SH-SY5Y (cell line): ENCODE measurements around the gene BTBD9.

Experiments
- GATA2 ChIP-seq: IDR thresholded peaks from 2 replicates; pipeline ENCODE4 v1.6.1; 2011; ENCODE audit warnings: mild to moderate bottlenecking, low read depth, low read length
- GATA3 ChIP-seq: IDR thresholded peaks from 2 replicates; pipeline ENCODE4 v1.6.1; 2011; ENCODE audit warnings: low read depth, mild to moderate bottlenecking, low read length, moderate library complexity

Gene BTBD9

GRCh38 chr6:38389875-38390274, 249.9 kb downstream of the BTBD9 start:
- no peak for TF ChIP-seq GATA3

DNA sequence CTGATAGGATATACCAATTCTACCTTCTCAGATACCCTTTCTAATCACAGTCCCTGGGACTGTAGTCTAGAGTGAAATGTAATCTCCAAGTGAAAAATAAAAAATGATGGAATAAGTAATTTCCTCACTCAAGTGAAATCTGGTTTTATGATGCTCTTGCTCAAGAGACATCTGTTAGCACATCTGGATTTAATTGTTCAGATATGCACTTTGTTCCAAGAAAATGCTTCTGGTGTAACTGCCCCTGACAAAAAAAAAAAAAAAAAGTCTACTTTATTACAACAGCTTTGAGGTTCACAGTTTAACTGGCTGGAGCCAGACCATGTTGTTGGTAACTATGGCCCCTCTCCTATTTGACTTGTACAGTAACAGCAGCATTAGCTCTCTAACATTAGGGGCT, 251.8 kb downstream of the BTBD9 start:
- TF ChIP-seq GATA3, result no peak
- no peak for TF ChIP-seq GATA2

- TF ChIP-seq GATA3 (no peak), GATA2 (no peak)
Observed at GRCh38 chr6:38387461-38387860, 252.3 kb downstream of the BTBD9 start.

DNA sequence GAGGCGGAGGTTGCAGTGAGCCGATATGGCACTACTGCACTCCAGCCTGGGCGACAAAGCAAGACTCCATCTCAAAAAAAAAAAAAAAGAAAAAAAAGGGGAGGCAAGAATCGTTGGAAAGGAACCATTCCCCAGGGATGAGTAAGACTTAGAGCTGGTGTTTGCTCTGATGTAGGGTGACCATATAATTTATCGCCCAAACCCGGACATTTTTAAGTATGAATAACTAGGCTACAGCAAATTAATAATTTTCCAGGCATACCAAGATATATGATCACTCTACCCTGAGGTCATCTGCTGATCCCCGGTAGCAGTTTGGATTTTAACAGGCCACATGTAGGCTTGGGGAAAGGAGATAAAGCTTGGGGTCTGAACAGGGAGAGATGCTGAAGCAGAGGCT, 260.9 kb downstream of the BTBD9 start:
- no peak for TF ChIP-seq GATA2
- TF ChIP-seq GATA3, result no peak

GRCh38 chr6:38375937-38376336, 263.8 kb downstream of the BTBD9 start:
- TF ChIP-seq GATA2, result no peak

DNA sequence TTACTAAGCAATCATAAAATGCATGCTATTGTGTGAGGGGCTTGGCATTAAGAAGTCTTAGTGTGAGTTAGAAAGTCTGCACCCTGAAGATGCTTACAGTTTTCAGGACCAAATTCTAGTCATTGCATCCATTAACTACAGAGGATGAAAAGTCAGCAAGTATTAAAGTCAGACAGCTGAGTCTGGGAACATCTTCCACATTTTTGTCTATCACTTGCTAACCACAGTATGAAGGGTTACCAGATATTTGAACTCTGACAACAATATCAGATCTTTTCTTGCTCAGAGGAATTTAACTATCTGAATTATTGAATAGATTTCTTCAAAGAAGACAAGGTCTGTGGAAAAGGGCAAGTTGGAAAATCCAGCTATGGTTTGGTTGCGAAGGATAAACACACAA, 264.4 kb downstream of the BTBD9 start:
- TF ChIP-seq GATA2 (no peak), GATA3 (no peak)

DNA sequence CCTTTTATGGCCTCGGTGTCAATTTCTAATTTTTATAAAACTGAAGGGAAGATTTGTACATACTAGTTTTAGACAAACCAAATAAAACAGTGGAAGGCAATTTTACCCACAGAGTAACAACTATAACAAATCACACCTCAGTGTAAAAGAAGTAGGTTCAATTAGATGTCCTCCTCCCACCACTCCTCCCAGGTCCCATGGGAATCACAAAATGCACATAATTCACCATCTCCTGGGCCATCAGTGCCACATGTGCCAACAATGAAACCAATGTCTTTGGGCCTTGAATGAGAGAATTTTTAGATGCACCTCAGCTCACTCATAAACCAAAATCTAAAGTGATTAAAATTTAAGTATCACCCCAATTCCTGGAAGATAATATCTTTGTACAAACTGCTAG, 267.8 kb downstream of the BTBD9 start:
- no peak for TF ChIP-seq GATA2
- TF ChIP-seq GATA3, result no peak

DNA sequence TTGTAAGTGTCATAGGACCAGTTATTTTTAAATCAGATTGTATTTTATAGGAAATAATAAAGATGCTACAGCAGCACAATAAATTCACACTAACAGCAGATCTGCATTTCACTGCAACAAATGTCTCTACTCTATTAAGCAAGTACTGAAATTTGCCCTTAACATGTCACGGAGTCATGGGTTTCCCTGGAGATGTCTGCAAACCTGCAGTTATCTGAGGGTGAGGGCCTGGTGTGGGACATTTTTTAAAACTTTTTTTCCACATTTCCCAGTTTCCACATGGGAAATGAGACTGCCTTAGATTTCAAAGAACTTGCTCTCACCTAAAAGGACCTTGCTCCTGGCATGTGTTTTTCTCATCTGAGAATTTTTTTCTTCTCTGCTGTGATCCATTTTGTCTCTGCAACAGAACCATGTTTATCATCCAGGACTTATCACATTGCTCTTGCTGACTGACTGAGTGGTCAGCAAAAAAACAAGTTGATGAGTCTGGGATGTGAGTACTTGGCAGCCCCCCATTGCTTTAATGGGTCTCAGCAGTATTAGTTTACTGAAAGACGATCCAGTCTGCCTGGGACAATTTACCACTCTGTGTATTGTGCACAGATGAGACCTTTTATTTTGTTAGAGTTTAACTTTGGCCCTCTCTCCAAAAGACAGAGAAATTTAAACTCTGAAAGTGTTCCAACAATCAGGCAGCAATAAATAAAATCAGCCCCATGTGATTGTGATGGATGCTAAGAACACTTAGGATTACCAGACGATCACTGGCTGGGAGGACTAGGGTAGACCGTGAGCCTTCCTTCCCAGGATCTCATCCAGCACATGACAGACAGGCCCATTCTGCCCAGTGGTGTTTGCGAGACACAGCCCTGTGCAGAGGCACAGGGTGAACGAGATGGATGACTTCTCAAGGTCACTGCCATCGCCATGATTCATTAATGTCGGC, 268.8 kb downstream of the BTBD9 start:
- no peak for TF ChIP-seq GATA3
- TF ChIP-seq GATA2, result no peak

GRCh38 chr6:38367231-38367630, 272.5 kb downstream of the BTBD9 start:
- no peak for TF ChIP-seq GATA3
- TF ChIP-seq GATA2, result no peak

- TF ChIP-seq GATA2, result no peak
- TF ChIP-seq GATA3, result no peak
Observed at GRCh38 chr6:38366234-38366633, 273.5 kb downstream of the BTBD9 start.

DNA sequence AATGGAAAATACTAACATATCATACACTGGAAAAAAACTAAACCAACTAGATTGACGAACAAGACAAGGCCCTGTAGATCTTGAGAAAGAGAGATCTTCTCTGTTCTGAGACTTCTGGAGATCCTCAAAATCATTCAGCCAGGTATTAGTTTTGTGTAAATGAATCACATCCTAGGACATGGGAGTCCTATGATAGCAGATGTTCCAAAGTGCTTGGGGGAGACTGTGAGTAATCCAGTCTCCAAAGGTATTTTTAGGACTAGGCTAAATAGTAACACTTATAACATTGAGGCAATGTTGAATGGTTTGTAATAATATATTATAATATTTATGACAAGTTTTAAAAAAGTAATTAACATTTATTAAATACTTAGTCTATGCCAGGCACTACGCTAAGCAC, 275.0 kb downstream of the BTBD9 start:
- TF ChIP-seq GATA3, result no peak
- no peak for TF ChIP-seq GATA2

DNA sequence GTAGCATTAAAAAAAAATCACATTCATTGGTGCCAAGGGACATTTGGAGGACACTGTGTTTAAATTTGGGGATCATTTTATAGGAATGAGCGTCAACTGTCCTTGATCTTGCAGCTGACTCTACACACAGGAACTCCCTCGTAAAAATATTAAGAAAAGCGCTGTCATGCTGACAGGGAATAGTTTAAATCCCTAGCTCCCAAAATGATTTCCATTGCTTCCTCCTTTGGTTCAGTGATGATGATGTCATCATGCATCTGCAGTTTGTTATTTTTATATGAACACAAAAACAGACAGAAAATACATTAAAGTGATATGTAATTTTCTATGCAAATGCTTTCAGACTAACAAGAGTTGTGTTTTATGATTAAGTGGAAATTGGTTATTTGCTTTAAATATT, 275.6 kb downstream of the BTBD9 start:
- TF ChIP-seq GATA3 (no peak), GATA2 (no peak)

GRCh38 chr6:38355519-38355918, 284.2 kb downstream of the BTBD9 start:
- TF ChIP-seq GATA3 (no peak), GATA2 (no peak)

DNA sequence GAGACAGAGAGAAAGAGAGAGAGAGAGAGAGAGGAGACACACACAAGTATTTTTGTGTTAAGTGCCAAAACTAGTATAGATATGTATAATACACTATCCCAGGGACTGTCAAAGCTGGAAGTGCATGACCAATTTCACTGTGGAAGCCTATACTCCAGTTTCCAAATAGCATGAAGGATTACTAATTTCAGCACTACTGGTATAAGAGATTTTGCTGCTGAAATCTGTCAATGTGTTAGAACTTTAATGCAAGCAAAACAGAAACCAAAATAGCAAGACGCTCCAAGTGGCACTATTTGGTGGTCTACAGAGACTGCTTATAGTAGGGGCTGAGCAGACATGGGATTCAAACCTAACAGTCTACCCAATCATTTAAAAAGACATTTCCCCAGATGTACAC, 284.8 kb downstream of the BTBD9 start:
- TF ChIP-seq GATA2 (no peak), GATA3 (no peak)

DNA sequence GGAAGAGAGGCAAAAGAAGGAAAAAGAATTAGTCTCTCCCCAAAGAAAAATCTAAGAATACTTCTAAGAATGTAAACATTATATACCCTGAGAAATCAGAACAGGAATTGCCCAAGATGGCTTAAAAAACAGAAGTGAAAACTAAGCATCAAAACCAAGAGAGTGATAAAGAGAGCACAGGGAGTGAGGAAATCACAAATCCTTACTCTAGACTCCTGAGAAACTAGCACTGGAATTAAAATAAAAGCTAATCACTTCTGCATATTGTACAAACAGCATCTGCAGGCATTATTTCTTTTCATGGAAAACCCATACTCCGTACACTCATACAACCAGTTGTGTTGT, 285.7 kb downstream of the BTBD9 start:
- TF ChIP-seq GATA2 (no peak), GATA3 (no peak)

DNA sequence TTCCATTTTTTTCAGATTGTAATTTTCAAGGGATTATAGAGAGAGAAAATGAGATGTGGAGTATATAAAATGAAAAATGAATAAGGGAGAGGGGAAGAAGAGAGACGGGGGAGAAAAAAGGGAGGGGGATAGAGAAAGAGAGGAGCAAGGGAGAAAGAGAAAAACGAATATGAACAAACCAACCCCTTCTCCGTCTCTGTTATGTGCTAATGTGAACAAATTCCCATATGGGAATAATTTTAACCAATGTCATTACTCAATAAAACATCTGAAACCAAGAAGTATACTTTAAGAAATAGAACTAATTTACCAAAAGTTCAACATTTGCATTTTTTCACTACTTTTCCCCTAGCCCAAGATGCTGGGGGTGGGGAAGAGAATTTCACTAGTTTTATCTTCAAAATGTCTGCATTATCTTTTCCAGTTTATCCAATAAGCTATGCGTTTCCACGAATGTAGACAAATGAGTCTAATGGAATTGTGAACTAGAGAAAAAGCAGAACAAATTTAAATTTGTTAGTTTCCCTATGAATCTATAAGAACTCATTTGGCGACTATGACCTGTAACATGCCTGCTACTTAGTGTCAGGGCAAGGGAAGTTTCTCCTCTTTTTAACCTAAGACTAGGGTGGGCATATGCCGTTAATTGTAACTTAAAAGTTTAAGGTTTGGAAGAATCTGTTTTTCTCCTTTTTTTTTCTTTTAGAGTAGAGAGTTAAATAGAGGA, 286.3 kb downstream of the BTBD9 start:
- TF ChIP-seq GATA3, result no peak
- no peak for TF ChIP-seq GATA2
